ENCODE results near the gene PHLPP1. TPM values are rescaled to one million over a fixed set of nuclear protein-coding genes. Genes with fewer than 3 reads are reported as not detected.
"Not testable (repeated sequence)": the region's sequence is repeated elsewhere in the genome, so short reads cannot be mapped to it uniquely, and the experiment has no call there.

PHLPP1 gene
- total and polyA plus RNA-seq, 12 donors: 13.8 to 61.6 (median 37.8) TPM

DNA sequence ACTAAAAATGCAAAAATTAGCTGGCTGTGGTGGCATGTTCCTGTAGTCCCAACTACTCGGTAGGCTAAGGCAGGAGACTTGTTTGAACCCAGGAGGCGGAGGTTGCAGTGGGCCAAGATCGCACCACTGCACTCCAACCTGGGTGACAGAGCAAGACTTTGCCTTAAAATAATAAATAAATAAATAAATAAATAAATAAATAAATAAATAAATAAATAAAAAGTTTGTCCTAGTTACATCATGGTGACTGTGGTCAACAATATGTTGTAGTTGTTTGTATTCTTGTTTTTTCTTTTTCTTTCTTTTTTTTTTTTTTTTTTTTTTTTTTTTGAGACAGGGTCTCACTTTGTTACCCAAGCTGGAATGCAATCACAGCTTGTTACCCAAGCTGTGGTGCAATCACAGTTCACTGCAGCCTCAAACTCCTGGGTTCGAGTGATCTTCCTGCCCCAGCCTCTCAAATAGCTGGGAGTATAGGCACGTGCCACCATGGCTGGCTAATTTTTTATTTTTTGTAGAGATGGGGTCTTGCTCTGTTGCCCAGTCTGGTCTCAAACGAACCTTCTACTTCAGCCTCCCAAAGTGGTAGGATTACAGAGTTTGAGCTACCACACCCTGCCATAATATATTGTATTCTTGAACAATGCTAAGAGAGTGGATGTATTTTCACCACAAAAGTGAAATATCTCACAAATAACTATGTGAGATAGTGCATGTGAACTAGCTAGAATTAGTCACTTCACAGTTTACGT lies 185.0 kb downstream of the PHLPP1 start:
- Histone ChIP-seq H3K9me3 (replicated peaks in 1 of 3) (no peaks in the 10 kb centered on the region), H3K4me3 (no peak overlapping the region), H3K27me3 (no peaks in the 10 kb centered on the region), H3K4me1 (replicated peaks in 1 of 2) (no peaks in the 10 kb centered on the region), H3K27ac (no peak overlapping the region), H3K36me3 (replicated peaks in 1 of 2) (peaks cover 0 to 7% of the 10 kb centered on the region in 2 donors)
- WGBS, 4 donors: 96 to 99% (median 96%) methylated on average over 7 of the region's 7 CpGs
- TF ChIP-seq, protein P1, sequence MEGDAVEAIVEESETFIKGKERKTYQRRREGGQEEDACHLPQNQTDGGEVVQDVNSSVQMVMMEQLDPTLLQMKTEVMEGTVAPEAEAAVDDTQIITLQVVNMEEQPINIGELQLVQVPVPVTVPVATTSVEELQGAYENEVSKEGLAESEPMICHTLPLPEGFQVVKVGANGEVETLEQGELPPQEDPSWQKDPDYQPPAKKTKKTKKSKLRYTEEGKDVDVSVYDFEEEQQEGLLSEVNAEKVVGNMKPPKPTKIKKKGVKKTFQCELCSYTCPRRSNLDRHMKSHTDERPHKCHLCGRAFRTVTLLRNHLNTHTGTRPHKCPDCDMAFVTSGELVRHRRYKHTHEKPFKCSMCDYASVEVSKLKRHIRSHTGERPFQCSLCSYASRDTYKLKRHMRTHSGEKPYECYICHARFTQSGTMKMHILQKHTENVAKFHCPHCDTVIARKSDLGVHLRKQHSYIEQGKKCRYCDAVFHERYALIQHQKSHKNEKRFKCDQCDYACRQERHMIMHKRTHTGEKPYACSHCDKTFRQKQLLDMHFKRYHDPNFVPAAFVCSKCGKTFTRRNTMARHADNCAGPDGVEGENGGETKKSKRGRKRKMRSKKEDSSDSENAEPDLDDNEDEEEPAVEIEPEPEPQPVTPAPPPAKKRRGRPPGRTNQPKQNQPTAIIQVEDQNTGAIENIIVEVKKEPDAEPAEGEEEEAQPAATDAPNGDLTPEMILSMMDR (IDR thresholded peaks at IDR 0.05): no peak
- TF ChIP-seq POLR2A (IDR thresholded peaks at IDR 0.05): no peak
- intact Hi-C loops (cut with DNase I): no loop called here
- DNase-seq: no peak

DNA sequence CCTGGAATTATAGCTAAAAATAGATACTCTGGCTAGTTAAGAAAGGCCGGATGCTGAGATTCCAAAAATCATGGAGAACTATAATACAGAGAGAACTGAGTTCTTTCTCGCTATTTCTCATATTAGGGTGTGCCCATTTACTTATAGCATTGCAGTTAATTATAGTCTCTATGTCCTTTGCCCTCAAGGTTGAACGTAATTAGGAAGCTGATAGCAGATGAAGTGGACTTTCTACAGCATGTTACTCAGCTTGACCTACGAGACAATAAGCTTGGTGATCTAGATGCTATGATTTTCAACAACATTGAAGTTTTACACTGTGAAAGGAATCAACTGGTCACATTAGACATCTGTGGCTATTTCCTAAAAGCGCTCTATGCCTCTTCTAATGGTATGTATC lies 187.4 kb downstream of the PHLPP1 start:
- H3K4me1 ChIP-seq (replicated peaks in 1 of 2): no peaks in the 10 kb centered on the region
- no peaks in the 10 kb centered on the region for H3K9me3 ChIP-seq (replicated peaks in 1 of 3)
- H3K36me3 ChIP-seq (replicated peaks in 1 of 2): peaks cover 0 to 7% of the 10 kb centered on the region in 2 donors
- WGBS, 4 donors: 81 to 91% (median 85%) methylated on average over 5 of the region's 5 CpGs
- intact Hi-C loops (cut with DNase I): no loop called here
- H3K27me3 ChIP-seq: no peaks in the 10 kb centered on the region
- no peak for TF ChIP-seq POLR2A (IDR thresholded peaks at IDR 0.05)
- TF ChIP-seq, protein P1 (IDR thresholded peaks at IDR 0.05): no peak
- H3K27ac ChIP-seq: no peak overlapping the region
- H3K4me3 ChIP-seq: no peak overlapping the region
- DNase-seq: no peak

DNA sequence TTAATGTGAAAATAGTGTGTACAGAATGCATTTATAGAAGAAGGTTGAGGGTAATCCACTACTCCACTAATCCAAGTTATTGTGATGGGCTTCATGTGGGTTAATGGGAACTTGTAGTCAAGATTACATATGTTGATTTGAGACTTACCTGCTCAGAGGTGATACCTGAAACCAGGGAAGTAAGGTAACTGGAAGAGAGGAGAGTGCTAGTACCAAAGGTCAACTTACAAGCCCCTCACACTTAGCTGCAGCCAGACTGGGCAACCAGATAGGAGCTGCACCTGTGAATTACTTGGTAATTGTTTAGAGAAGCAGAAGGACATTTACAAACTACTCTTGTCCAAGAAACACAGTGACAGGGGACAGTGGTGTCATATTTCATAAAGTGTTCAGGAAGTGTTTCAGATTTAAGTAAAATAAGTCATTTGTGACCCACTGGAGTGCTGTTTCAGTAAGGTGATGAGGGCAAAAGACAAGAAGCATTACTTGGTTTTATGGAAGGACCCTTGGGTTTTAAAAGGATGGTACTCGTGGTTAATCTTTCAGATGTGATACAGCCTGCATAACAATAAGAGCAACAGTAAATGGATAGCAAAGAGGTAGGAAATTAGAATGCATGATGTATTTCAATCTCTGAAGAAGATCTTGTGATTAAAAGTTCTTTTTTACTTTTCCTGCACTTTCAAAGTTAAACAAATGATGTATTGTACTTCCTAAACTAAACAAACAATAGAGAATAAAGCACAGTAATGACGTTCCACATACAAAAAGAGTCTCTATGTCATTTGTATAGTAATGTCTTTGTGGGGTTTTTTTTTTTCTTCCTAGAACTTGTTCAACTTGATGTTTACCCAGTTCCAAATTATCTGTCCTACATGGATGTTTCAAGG lies 189.3 kb downstream of the PHLPP1 start:
- H3K27ac ChIP-seq: no peak overlapping the region
- TF ChIP-seq POLR2A (IDR thresholded peaks at IDR 0.05): no peak
- TF ChIP-seq, protein P1 (IDR thresholded peaks at IDR 0.05): no peak
- DNase-seq: no peak

DNA sequence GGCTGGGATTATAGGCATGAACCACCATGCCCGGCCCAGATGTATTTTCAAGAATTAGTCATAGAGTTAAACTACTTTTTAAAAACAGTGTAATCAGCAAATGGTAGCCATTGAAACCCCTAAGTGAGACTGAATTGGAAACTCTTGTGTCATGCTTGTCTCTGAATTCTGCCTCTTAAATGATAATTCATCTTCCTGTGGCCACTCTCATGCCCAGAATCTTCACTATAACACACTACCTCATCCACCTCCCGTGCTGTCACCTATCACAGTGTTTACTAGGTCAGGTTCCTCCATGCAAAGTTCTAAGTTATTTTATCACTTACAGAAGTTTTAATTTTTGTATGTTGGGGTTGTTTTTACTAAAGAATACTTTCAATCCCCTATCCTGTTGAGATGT lies 197.5 kb downstream of the PHLPP1 start:
- intact Hi-C loops (cut with DNase I): no loop called here
- H3K4me3 ChIP-seq: no peak overlapping the region
- WGBS, 4 donors: 36 to 65% (median 47%) methylated on average over 2 of the region's 2 CpGs
- no peaks in the 10 kb centered on the region for H3K27me3 ChIP-seq
- no peaks in the 10 kb centered on the region for H3K4me1 ChIP-seq (replicated peaks in 1 of 2)
- TF ChIP-seq, protein P1 (IDR thresholded peaks at IDR 0.05): no peak
- no peak for TF ChIP-seq POLR2A (IDR thresholded peaks at IDR 0.05)
- H3K27ac ChIP-seq: no peak overlapping the region
- DNase-seq: no peak
- H3K9me3 ChIP-seq (replicated peaks in 1 of 3): no peaks in the 10 kb centered on the region
- H3K36me3 ChIP-seq (replicated peaks in 1 of 2): no peaks in the 10 kb centered on the region

More for the DNA sequence above, 189.3 kb downstream of the PHLPP1 start:
- Histone ChIP-seq H3K4me1 (replicated peaks in 1 of 2) (no peaks in the 10 kb centered on the region), H3K4me3 (no peak overlapping the region), H3K36me3 (replicated peaks in 1 of 2) (peaks cover 0 to 7% of the 10 kb centered on the region in 2 donors), H3K9me3 (replicated peaks in 1 of 3) (no peaks in the 10 kb centered on the region), H3K27me3 (no peaks in the 10 kb centered on the region)
- intact Hi-C loops (cut with DNase I): no loop called here
- 77 to 82% (median 80%) methylated on average over 2 of the region's 2 CpGs for WGBS, 4 donors

DNA sequence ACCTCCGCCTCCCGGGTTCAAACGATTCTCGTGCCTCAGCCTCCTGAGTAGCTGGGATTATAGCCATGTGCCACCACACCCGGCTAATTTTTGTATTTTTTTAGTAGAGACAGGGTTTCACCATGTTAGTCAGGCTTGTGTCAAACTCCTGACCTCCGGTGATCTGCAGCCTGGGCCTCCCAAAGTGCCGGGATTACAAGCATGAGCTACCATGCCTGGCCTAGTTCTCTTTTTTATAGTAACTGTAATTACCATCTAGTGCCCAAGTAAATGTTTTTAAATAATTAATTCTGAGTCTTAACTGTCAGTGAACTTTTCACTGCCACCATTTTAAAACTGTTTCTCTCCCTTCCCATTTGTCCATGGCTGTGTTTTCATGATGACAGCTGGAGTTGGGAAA lies 198.5 kb downstream of the PHLPP1 start:
- 88 to 92% (median 91%) methylated on average over 7 of the region's 7 CpGs for WGBS, 4 donors
- H3K9me3 ChIP-seq (replicated peaks in 1 of 3); H3K27ac ChIP-seq; DNase-seq; intact Hi-C loops (cut with DNase I); H3K36me3 ChIP-seq (replicated peaks in 1 of 2); H3K4me1 ChIP-seq (replicated peaks in 1 of 2); H3K4me3 ChIP-seq; H3K27me3 ChIP-seq: not testable (repeated sequence)
